ENCODE results near the gene NUDT11. TPM values are rescaled to one million over a fixed set of nuclear protein-coding genes. Genes with fewer than 3 reads are reported as not detected.
A peak's percentile ranks its signal among the peaks of the same experiment; 100 is the strongest.
"Not testable (repeated sequence)": the region's sequence is repeated elsewhere in the genome, so short reads cannot be mapped to it uniquely, and the experiment has no call there.

Gene NUDT11
- polyA plus RNA-seq, 2 of the 4 experiments (the other 2 are of a cell fraction) = 2.1 to 3.0 TPM

- Histone ChIP-seq H3K4me3 (no peak overlapping the region), H3K9me3 (no peaks in the 10 kb centered on the region), H3K27ac (no peak overlapping the region), H3K4me1 (no peaks in the 10 kb centered on the region), H3K4me2 (no peak overlapping the region)
- no peak for FAIRE-seq
- CTCF ChIA-PET = interaction anchor here (1.7 kb wide), 1 partner anchor 20 kb away, joined by 4 read pairs; no protein-coding TSS in a partner anchor
- POLR2A ChIA-PET = no interaction called here
- 26% methylated on average over 3 of the region's 3 CpGs for WGBS (ENCODE audit: missing lambda C conversion rate)
- ATAC-seq = no peak
- DNase-seq (ENCODE audit: low read depth in 1 of 2, low spot score in 1 of 2) = no peak
- TF ChIP-seq EHF (CRISPR knock-in tag; IDR thresholded peaks at IDR 0.05) = no peak
- no peak for TF ChIP-seq PBX3 (IDR thresholded peaks at IDR 0.05)
- no peak for TF ChIP-seq ATOH8 (CRISPR knock-in tag; IDR thresholded peaks at IDR 0.05; ENCODE audit: low read depth)
- TF ChIP-seq CHD4 (IDR thresholded peaks at IDR 0.05; ENCODE audit: borderline replicate concordance) = no peak
- TF ChIP-seq PHF8 (IDR thresholded peaks at IDR 0.05; ENCODE audit: borderline replicate concordance, low read depth) = no peak
- no peak for TF ChIP-seq ZC3H11A (IDR thresholded peaks at IDR 0.05)
Measured at GRCh38 chrX:51507551-51507950, 11.2 kb upstream of the NUDT11 start.

- TF ChIP-seq, protein P1, sequence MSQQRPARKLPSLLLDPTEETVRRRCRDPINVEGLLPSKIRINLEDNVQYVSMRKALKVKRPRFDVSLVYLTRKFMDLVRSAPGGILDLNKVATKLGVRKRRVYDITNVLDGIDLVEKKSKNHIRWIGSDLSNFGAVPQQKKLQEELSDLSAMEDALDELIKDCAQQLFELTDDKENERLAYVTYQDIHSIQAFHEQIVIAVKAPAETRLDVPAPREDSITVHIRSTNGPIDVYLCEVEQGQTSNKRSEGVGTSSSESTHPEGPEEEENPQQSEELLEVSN (IDR thresholded peaks at IDR 0.05; ENCODE audit: borderline replicate concordance, low read depth) = 0 out of 2 replicates have a peak, but pooled peaks have one; percentile 33
- CTCF ChIA-PET; FAIRE-seq; H3K9me3 ChIP-seq; DNase-seq (ENCODE audit: low read depth in 1 of 2, low spot score in 1 of 2); H3K4me1 ChIP-seq: not testable (repeated sequence)
- H3K27ac ChIP-seq = peak overlapping the region; percentile 67 to 91; a peak in 5 of 6 replicates
- peak; percentile 48 to 62; a peak in 5 of 6 replicates for ATAC-seq
- POLR2A ChIA-PET = interaction anchor here (1.0 kb wide), 1 partner anchor 8 kb away, joined by 5 read pairs; no protein-coding TSS in a partner anchor
- H3K4me3 ChIP-seq = peak overlapping the region; percentile 70
- 51% methylated on average over 34 of the region's 60 CpGs for WGBS (ENCODE audit: missing lambda C conversion rate)
- H3K4me2 ChIP-seq = peak overlapping the region; percentile 84
Measured at GRCh38 chrX:51495701-51496488, 497 bp downstream of the NUDT11 start.

DNA sequence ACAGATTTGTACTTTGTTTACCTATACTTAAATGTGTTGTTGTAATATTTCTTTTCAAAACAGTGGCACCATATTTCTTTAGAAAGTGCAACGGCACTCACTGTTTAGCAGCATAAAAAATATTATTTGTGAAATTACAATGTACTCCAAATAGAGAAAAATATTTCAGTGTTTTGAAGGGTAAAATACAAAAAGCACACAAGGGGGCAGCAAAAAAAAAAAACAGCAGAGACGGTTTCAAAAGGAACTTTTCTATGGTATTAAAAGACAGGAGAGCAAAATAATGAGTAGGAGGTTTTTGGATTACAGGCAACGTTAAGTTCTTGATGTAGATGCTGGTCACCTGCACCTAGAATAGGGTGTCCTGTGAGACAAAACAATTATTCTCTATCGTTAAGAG lies 2.0 kb downstream of the NUDT11 start:
- Histone ChIP-seq H3K4me3 (no peak overlapping the region), H3K4me1 (no peaks in the 10 kb centered on the region), H3K4me2 (no peak overlapping the region), H3K9me3 (no peaks in the 10 kb centered on the region), H3K27ac (no peak overlapping the region)
- FAIRE-seq (no peak), ATAC-seq (no peak), DNase-seq (ENCODE audit: low read depth in 1 of 2, low spot score in 1 of 2) (peak in 1 of 2 experiments; percentile 6)
- TF ChIP-seq CTCF (IDR thresholded peaks at IDR 0.05) (peak; percentile 26; the same call in 1 of the 3 replicates), BHLHE40 (IDR thresholded peaks at IDR 0.05; ENCODE audit: low read depth, low read length) (no peak)
- CTCF ChIA-PET = no interaction called here
- WGBS (ENCODE audit: missing lambda C conversion rate) = 28% methylated on average over 4 of the region's 4 CpGs
- POLR2A ChIA-PET = no interaction called here

DNA sequence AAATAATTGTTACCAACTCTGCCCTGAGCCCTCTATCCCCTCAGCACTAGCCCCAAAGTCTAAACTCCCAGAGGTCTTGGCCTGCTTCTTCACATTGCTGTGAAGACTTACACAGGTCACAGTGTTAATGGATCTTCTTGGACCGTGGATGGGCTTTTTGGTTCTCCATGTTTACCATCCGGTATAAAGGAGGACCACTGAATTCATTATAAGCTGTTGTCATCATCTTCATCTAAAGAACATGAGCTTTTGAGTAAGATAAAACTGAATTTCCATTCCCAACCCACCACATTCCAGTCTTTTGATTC lies 8.5 kb downstream of the NUDT11 start:
- no peaks in the 10 kb centered on the region for H3K4me1 ChIP-seq
- H3K4me3 ChIP-seq = no peak overlapping the region
- no peak for DNase-seq (ENCODE audit: low read depth in 1 of 2, low spot score in 1 of 2)
- ATAC-seq = peak in 1 of 2 experiments; percentile 62; a peak in 3 of 6 replicates
- H3K9me3 ChIP-seq = no peaks in the 10 kb centered on the region
- no peak for FAIRE-seq
- 86% methylated on average over 2 of the region's 2 CpGs for WGBS (ENCODE audit: missing lambda C conversion rate)
- POLR2A ChIA-PET = interaction anchor here (0.8 to 1.4 kb wide), 3 partner anchors 9 to 774 kb away, joined by 3 to 5 read pairs (median 4); partner anchors contain the start of genes MAGED1 and NUDT11
- H3K27ac ChIP-seq = peak overlapping the region in 1 of 2 experiments; percentile 59; a peak in 2 of 6 replicates
- no peak overlapping the region; the same call in 2 of the 3 replicates for H3K4me2 ChIP-seq
- CTCF ChIA-PET = interaction anchor here (0.6 to 1.8 kb wide), 9 partner anchors 10 to 774 kb away, joined by 3 to 7 read pairs (median 4); partner anchors contain the start of gene MAGED1
- TF ChIP-seq TFCP2L1 (CRISPR knock-in tag; IDR thresholded peaks at IDR 0.05) (no peak), HEYL (CRISPR knock-in tag; IDR thresholded peaks at IDR 0.05) (no peak), ZSCAN20 (CRISPR knock-in tag; IDR thresholded peaks at IDR 0.05) (no peak), HOXA7 (CRISPR knock-in tag; IDR thresholded peaks at IDR 0.05) (no peak), PBX3 (IDR thresholded peaks at IDR 0.05) (no peak), RCOR1 (IDR thresholded peaks at IDR 0.05; ENCODE audit: low read depth, low read length) (no peak), MAFK (IDR thresholded peaks at IDR 0.05; ENCODE audit: partially characterized antibody) (no peak), NFE2L2 (conservative IDR thresholded peaks at IDR 0.05; ENCODE audit: low read length) (no peak), CTCF (IDR thresholded peaks at IDR 0.05) (no peak), MAX (IDR thresholded peaks at IDR 0.05) (no peak), ESRRA (IDR thresholded peaks at IDR 0.05; ENCODE audit: borderline replicate concordance, low read length) (no peak), MYC (IDR thresholded peaks at IDR 0.05; ENCODE audit: borderline replicate concordance, low read length) (no peak), KDM1A (IDR thresholded peaks at IDR 0.05; ENCODE audit: low read depth) (no peak), BHLHE40 (IDR thresholded peaks at IDR 0.05; ENCODE audit: low read depth, low read length) (no peak)
